Mucosa of stomach (tissue), 1 donor: ENCODE measurements around the gene OR3A3.
"Not testable (repeated sequence)": the region's sequence is repeated elsewhere in the genome, so short reads cannot be mapped to it uniquely, and the experiment has no call there.

Experiments
- H3K27me3 ChIP-seq: one replicate; pipeline ENCODE4 v1.7.0; 2013; ENCODE audit warnings: mild to moderate bottlenecking, low read length; ENCODE audit not compliant: control insufficient read depth, insufficient read depth
- H3K36me3 ChIP-seq: one replicate; pipeline ENCODE4 v1.7.0; 2013; ENCODE audit warnings: low read length; ENCODE audit not compliant: control insufficient read depth, insufficient read depth
- H3K4me1 ChIP-seq: one replicate; pipeline ENCODE4 v1.7.0; 2013; ENCODE audit warnings: mild to moderate bottlenecking, low read length; ENCODE audit not compliant: control insufficient read depth, insufficient read depth
- H3K4me3 ChIP-seq: one replicate; pipeline ENCODE4 v1.7.0; 2013; ENCODE audit warnings: low read length
- H3K9ac ChIP-seq: one replicate; pipeline ENCODE4 v1.7.0; 2013; ENCODE audit warnings: mild to moderate bottlenecking, low read length, moderate library complexity
- H3K9me3 ChIP-seq: one replicate; pipeline ENCODE4 v1.7.0; 2013; ENCODE audit warnings: mild to moderate bottlenecking, low read length, moderate library complexity; ENCODE audit not compliant: control insufficient read depth
- donor health status: Pancreatic carcinoma.

Gene OR3A3

GRCh38 chr17:3415610-3416009 is 4.4 kb downstream of the OR3A3 start:
- Histone ChIP-seq H3K27me3 (no peaks in the 10 kb centered on the region), H3K9me3 (no peaks in the 10 kb centered on the region), H3K4me3 (no peak overlapping the region), H3K36me3 (no peaks in the 10 kb centered on the region), H3K9ac (no peak overlapping the region), H3K4me1 (no peaks in the 10 kb centered on the region)

- H3K9me3 ChIP-seq, result no peaks in the 10 kb centered on the region
These were observed 7.1 kb downstream of the OR3A3 start for GRCh38 chr17:3418222-3418621.

GRCh38 chr17:3433215-3433614 is 22.0 kb downstream of the OR3A3 start:
- H3K9ac ChIP-seq, H3K4me3 ChIP-seq, H3K36me3 ChIP-seq, H3K4me1 ChIP-seq, H3K27me3 ChIP-seq, H3K9me3 ChIP-seq: not testable (repeated sequence)

More at GRCh38 chr17:3418222-3418621, 7.1 kb downstream of the OR3A3 start:
- no peaks in the 10 kb centered on the region for H3K4me1 ChIP-seq
- H3K36me3 ChIP-seq, result no peaks in the 10 kb centered on the region
- H3K4me3 ChIP-seq, result no peak overlapping the region
- no peaks in the 10 kb centered on the region for H3K27me3 ChIP-seq
- H3K9ac ChIP-seq, result no peak overlapping the region

- Histone ChIP-seq H3K4me1 (no peaks in the 10 kb centered on the region), H3K4me3 (no peak within 1 kb of the TSS), H3K27me3 (no peaks in the 10 kb centered on the region), H3K9me3 (no peaks in the 10 kb centered on the region), H3K36me3 (no peaks in the 10 kb centered on the region), H3K9ac (no peak within 1 kb of the TSS)
These were observed 22.6 kb downstream of the OR3A3 start, which contains the start of gene OR1E2 for GRCh38 chr17:3433741-3434140. Gene OR1E2, minus strand, starts transcription at chr17:3433841. Its CDS starts 0 bp downstream, at chr17:3433841.

- H3K36me3 ChIP-seq, result no peaks in the 10 kb centered on the region
These were observed 27.2 kb downstream of the OR3A3 start for GRCh38 chr17:3438368-3438767.

GRCh38 chr17:3440451-3440850 is 29.3 kb downstream of the OR3A3 start:
- Histone ChIP-seq H3K9me3 (no peaks in the 10 kb centered on the region), H3K4me3 (no peak overlapping the region), H3K27me3 (no peaks in the 10 kb centered on the region), H3K9ac (no peak overlapping the region), H3K36me3 (no peaks in the 10 kb centered on the region), H3K4me1 (no peaks in the 10 kb centered on the region)

More at GRCh38 chr17:3438368-3438767, 27.2 kb downstream of the OR3A3 start:
- Histone ChIP-seq H3K4me3 (no peak overlapping the region), H3K9me3 (no peaks in the 10 kb centered on the region), H3K9ac (no peak overlapping the region), H3K27me3 (no peaks in the 10 kb centered on the region), H3K4me1 (no peaks in the 10 kb centered on the region)

GRCh38 chr17:3447625-3448024 is 36.5 kb downstream of the OR3A3 start:
- Histone ChIP-seq H3K4me1 (peaks cover 9% of the 10 kb centered on the region), H3K9ac (no peak overlapping the region), H3K9me3 (no peaks in the 10 kb centered on the region), H3K27me3 (no peaks in the 10 kb centered on the region), H3K36me3 (no peaks in the 10 kb centered on the region), H3K4me3 (no peak overlapping the region)

- Histone ChIP-seq H3K9ac (no peak overlapping the region), H3K27me3 (no peaks in the 10 kb centered on the region), H3K9me3 (no peaks in the 10 kb centered on the region), H3K4me1 (peaks cover 9% of the 10 kb centered on the region), H3K36me3 (no peaks in the 10 kb centered on the region), H3K4me3 (no peak overlapping the region)
These were observed 37.0 kb downstream of the OR3A3 start for GRCh38 chr17:3448059-3448665.

GRCh38 chr17:3466355-3466754 is 55.2 kb downstream of the OR3A3 start:
- not testable (repeated sequence) for H3K4me1 ChIP-seq, H3K4me3 ChIP-seq, H3K9ac ChIP-seq, H3K9me3 ChIP-seq, H3K36me3 ChIP-seq, H3K27me3 ChIP-seq

- Histone ChIP-seq H3K9me3 (no peaks in the 10 kb centered on the region), H3K36me3 (no peaks in the 10 kb centered on the region), H3K4me3 (no peak overlapping the region), H3K9ac (no peak overlapping the region), H3K4me1 (peaks cover 8% of the 10 kb centered on the region), H3K27me3 (no peaks in the 10 kb centered on the region)
These were observed 58.4 kb downstream of the OR3A3 start for GRCh38 chr17:3469529-3469928.

GRCh38 chr17:3471599-3471998 is 60.4 kb downstream of the OR3A3 start, which contains the start of gene SPATA22:
Gene SPATA22, minus strand, starts transcription at chr17:3471819. Its CDS starts 2,494 bp downstream, at chr17:3469325.
- Histone ChIP-seq H3K9ac (no peak within 1 kb of the TSS), H3K4me1 (peaks cover 13% of the 10 kb centered on the region), H3K4me3 (no peak within 1 kb of the TSS)

GRCh38 chr17:3472137-3472536 is 61.0 kb downstream of the OR3A3 start:
- H3K9me3 ChIP-seq, result no peaks in the 10 kb centered on the region
- no peaks in the 10 kb centered on the region for H3K36me3 ChIP-seq
- peaks cover 13% of the 10 kb centered on the region for H3K4me1 ChIP-seq
- no peaks in the 10 kb centered on the region for H3K27me3 ChIP-seq
- no peak overlapping the region for H3K9ac ChIP-seq
- H3K4me3 ChIP-seq, result no peak overlapping the region

More at GRCh38 chr17:3471599-3471998, 60.4 kb downstream of the OR3A3 start, which contains the start of gene SPATA22:
- no peaks in the 10 kb centered on the region for H3K27me3 ChIP-seq
- no peaks in the 10 kb centered on the region for H3K36me3 ChIP-seq
- H3K9me3 ChIP-seq, result no peaks in the 10 kb centered on the region
